GM12878 (cell line): ENCODE results near the gene SOBP. TPM values are rescaled to one million over a fixed set of nuclear protein-coding genes. Genes with fewer than 3 reads are reported as not detected.

Experiments
- ELK1 ChIP-seq: IDR thresholded peaks from 2 replicates; pipeline ENCODE4 v1.6.1; 2012; ENCODE audit warnings: low read depth, low read length, improper control_type of control experiment
- ESRRA ChIP-seq: IDR thresholded peaks from 2 replicates; pipeline ENCODE4 v1.6.1; 2012; ENCODE audit warnings: mild to moderate bottlenecking, low read length, improper control_type of control experiment
- MEF2A ChIP-seq: IDR thresholded peaks from 2 replicates; pipeline ENCODE4 v1.6.1; 2011; ENCODE audit warnings: low read depth, mild to moderate bottlenecking, low read length, moderate library complexity; ENCODE audit not compliant: insufficient read depth
- ZBTB40 ChIP-seq: fragments of 450-650 bp; IDR thresholded peaks from 2 replicates; pipeline ENCODE4 v1.6.1; 2016; ENCODE audit warnings: mild to moderate bottlenecking, moderate library complexity, borderline replicate concordance
- polyA plus RNA-seq, 11 experiments: library from polyadenylated mRNA; depleted of rRNA in 4 of 11; unstranded in 6 of 11; stranded (reverse) in 5 of 11; fragments of >200 nt; fragmentation: Nextera tagmentation in 4 of 11; fragmentation: Illumina TruSeq in 1 of 11; extraction: Ambion mirVana in 4 of 11; extraction: Trizol in 1 of 11; gene quantifications; 1 replicate in 1 of 11; 2 replicates in 10 of 11; pipeline versions ENCODE4 v1.2.1 to v1.2.3, GENCODE V29; 2011 to 2016; ENCODE audit warnings: inconsistent platforms in 2 of 11, missing spikeins in 2 of 11, low read depth in 1 of 11
- total RNA-seq, 4 experiments: library from RNA; depleted of rRNA in 3 of 4; stranded (reverse); fragments of >200 nt in 3 of 4; fragmentation: Illumina TruSeq in 1 of 4; extraction: Trizol in 1 of 4; gene quantifications; 2 replicates each; pipeline versions ENCODE4 v1.2.1 to v1.2.3, GENCODE V29; 2013 to 2021
- TF ChIP-seq, protein P1 (sequence below): fragments of 450-650 bp; conservative IDR thresholded peaks from 2 replicates; pipeline ENCODE4 v1.6.1; 2017; ENCODE audit warnings: mild to moderate bottlenecking, moderate library complexity
- TF ChIP-seq, protein P2 (sequence below): IDR thresholded peaks from 2 replicates; pipeline ENCODE4 v1.6.1; 2011; ENCODE audit warnings: borderline replicate concordance, low read depth, mild to moderate bottlenecking, moderate library complexity, low read length; ENCODE audit not compliant: insufficient read depth, poor library complexity, severe bottlenecking

The SOBP gene
- total and polyA plus RNA-seq, 10 of the 15 experiments (the other 5 are each of a cell fraction or from before 2014, with no cell fraction given), result 0.49 to 1.9 (median 0.78) TPM

GRCh38 chr6:107600936-107601335, 111.0 kb downstream of the SOBP start (continued):
- TF ChIP-seq, protein P1, sequence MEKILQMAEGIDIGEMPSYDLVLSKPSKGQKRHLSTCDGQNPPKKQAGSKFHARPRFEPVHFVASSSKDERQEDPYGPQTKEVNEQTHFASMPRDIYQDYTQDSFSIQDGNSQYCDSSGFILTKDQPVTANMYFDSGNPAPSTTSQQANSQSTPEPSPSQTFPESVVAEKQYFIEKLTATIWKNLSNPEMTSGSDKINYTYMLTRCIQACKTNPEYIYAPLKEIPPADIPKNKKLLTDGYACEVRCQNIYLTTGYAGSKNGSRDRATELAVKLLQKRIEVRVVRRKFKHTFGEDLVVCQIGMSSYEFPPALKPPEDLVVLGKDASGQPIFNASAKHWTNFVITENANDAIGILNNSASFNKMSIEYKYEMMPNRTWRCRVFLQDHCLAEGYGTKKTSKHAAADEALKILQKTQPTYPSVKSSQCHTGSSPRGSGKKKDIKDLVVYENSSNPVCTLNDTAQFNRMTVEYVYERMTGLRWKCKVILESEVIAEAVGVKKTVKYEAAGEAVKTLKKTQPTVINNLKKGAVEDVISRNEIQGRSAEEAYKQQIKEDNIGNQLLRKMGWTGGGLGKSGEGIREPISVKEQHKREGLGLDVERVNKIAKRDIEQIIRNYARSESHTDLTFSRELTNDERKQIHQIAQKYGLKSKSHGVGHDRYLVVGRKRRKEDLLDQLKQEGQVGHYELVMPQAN, result no peak
- TF ChIP-seq, protein P2, sequence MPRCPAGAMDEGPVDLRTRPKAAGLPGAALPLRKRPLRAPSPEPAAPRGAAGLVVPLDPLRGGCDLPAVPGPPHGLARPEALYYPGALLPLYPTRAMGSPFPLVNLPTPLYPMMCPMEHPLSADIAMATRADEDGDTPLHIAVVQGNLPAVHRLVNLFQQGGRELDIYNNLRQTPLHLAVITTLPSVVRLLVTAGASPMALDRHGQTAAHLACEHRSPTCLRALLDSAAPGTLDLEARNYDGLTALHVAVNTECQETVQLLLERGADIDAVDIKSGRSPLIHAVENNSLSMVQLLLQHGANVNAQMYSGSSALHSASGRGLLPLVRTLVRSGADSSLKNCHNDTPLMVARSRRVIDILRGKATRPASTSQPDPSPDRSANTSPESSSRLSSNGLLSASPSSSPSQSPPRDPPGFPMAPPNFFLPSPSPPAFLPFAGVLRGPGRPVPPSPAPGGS, result no peak
- TF ChIP-seq ESRRA (no peak), ELK1 (no peak), MEF2A (no peak), ZBTB40 (no peak)
